Esophagus muscularis mucosa (tissue), 4 donors: ENCODE results near the gene MRNIP. TPM values are rescaled to one million over a fixed set of nuclear protein-coding genes. Genes with fewer than 3 reads are reported as not detected.

Experiments used
- DNase-seq: peaks from one replicate; pipeline ENCODE4 v3.0.0-alpha.2; 2017; ENCODE audit errors: extremely low spot score
- H3K27ac ChIP-seq, 4 donors: fragments of 200-600 bp; sonication (generic); replicated peaks in 1 of 4; 1 replicate in 3 of 4; 2 replicates in 1 of 4; pipeline ENCODE4 v1.5.1; 2016 to 2019; ENCODE audit warnings: mild to moderate bottlenecking in 1 of 4
- H3K27me3 ChIP-seq, 4 donors: fragments of 200-600 bp; sonication (generic); one replicate each; pipeline versions ENCODE4 v1.5.1 to v1.6.0; 2016 to 2019
- H3K36me3 ChIP-seq, 4 donors: fragments of 200-600 bp; sonication (generic); one replicate each; pipeline ENCODE4 v1.5.1; 2016 to 2019
- H3K4me1 ChIP-seq, 4 donors: fragments of 200-600 bp; sonication (generic); one replicate each; pipeline ENCODE4 v1.5.1; 2016 to 2019
- H3K4me3 ChIP-seq, 4 donors: fragments of 200-600 bp; sonication (generic); 1 replicate in 2 of 4; 2 replicates in 2 of 4; pipeline ENCODE4 v1.5.1; 2016 to 2019; ENCODE audit warnings: mild to moderate bottlenecking in 4 of 4, moderate library complexity in 1 of 4
- H3K9me3 ChIP-seq, 4 donors: fragments of 200-600 bp; sonication (generic); 1 replicate in 3 of 4; 2 replicates in 1 of 4; pipeline ENCODE4 v1.5.1; 2016 to 2019
- CTCF ChIP-seq, 3 experiments: fragments of 200-600 bp in 2 of 3; fragments of 450-650 bp in 1 of 3; sonication (generic) in 2 of 3; IDR thresholded peaks; one replicate each; pipeline ENCODE4 v1.5.1; 2017 to 2019; ENCODE audit warnings: antibody characterized with exemption in 3 of 3, mild to moderate bottlenecking in 2 of 3, moderate library complexity in 1 of 3
- EP300 ChIP-seq: sonication (generic); formaldehyde crosslinking; IDR thresholded peaks from one replicate; pipeline ENCODE4 v1.6.1; 2017; ENCODE audit warnings: antibody characterized with exemption
- POLR2A ChIP-seq: fragments of 450-650 bp; IDR thresholded peaks from one replicate; pipeline ENCODE4 v1.6.1; 2017; ENCODE audit warnings: antibody characterized with exemption, moderate library complexity, mild to moderate bottlenecking, low read depth
- POLR2AphosphoS5 ChIP-seq, 2 donors: sonication (generic); formaldehyde crosslinking; IDR thresholded peaks; one replicate each; pipeline ENCODE4 v1.6.1; 2017; ENCODE audit warnings: antibody characterized with exemption in 2 of 2
- WGBS: methylation state at CpG from one replicate; pipeline ENCODE4 v1.1.5; 2018; 5-methylcytosine and 5-hydroxymethylcytosine counted together
- intact Hi-C: fragments of 100-400 bp; cut with DNase I; formaldehyde crosslinking; loops from one replicate; pipeline ENCODE4 v1.15.1; 2023
- total RNA-seq, 4 donors: library from RNA; depleted of rRNA; stranded (reverse); fragments of >200 nt; gene quantifications; one replicate each; pipeline versions ENCODE4 v1.1.0 to v1.2.1, GENCODE V29; 2016

MRNIP gene
- total RNA-seq, 4 donors from 2014 or later, result 21.2 to 34.2 (median 23.3) TPM

- intact Hi-C loops, result no loop called here
- Histone ChIP-seq H3K27me3 (no peaks in the 10 kb centered on the region), H3K9me3 (peaks cover 0 to 19% (median 12%) of the 10 kb centered on the region in 4 donors), H3K27ac (no peak overlapping the region), H3K4me1 (no peaks in the 10 kb centered on the region), H3K36me3 (peaks cover 49 to 94% (median 89%) of the 10 kb centered on the region in 4 donors), H3K4me3 (no peak overlapping the region)
- 82% methylated on average over 14 of the region's 14 CpGs for whole genome bisulfite sequencing
- TF ChIP-seq POLR2AphosphoS5 (IDR thresholded peaks at IDR 0.05) (no peak), CTCF (IDR thresholded peaks at IDR 0.05) (no peak), POLR2A (no peak), EP300 (no peak)
- no peak for DNase-seq
Measured at GRCh38 chr5:179886190-179886911, 27.7 kb upstream of the MRNIP start.

DNA sequence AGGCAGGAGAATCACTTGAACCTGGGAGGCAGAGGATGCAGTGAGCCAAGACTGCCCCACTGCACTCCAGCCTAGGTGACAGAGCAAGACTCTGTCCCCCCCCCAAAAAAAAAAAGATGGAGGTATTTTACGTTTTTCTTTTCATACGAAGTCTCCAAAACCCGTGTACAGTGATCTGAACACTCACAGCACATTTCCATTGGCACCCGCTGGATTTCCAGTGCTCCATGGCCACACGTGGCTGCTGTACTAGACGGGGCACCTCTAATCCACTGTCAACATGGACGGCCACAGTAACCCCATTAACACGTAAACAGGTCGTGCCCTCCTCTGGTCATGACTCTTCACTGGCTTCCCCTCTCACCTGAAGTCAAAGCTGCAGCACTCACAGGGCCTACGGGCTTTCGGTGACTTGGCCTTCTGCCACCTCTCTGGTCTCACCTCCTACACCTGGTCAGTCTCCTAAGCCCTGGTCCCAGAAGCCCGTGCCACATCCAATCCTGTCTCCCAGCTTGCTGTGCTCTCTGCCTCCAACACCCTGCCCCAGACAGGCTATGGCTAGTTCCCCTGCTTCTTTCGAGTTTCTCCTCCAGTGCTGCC, 27.0 kb upstream of the MRNIP start:
- Histone ChIP-seq H3K27ac (no peak overlapping the region), H3K4me1 (no peaks in the 10 kb centered on the region), H3K4me3 (no peak overlapping the region), H3K27me3 (no peaks in the 10 kb centered on the region), H3K9me3 (peaks cover 0 to 19% (median 12%) of the 10 kb centered on the region in 4 donors), H3K36me3 (peaks cover 41 to 93% (median 85%) of the 10 kb centered on the region in 4 donors)
- 97% methylated on average over 13 of the region's 13 CpGs for WGBS
- DNase-seq, result no peak
- no peak for TF ChIP-seq POLR2A
- TF ChIP-seq CTCF (IDR thresholded peaks at IDR 0.05), result no peak
- TF ChIP-seq EP300, result no peak
- no peak for TF ChIP-seq POLR2AphosphoS5 (IDR thresholded peaks at IDR 0.05)
- intact Hi-C loops, result no loop called here

GRCh38 chr5:179883163-179883562, 24.5 kb upstream of the MRNIP start:
- peaks cover 38 to 93% (median 83%) of the 10 kb centered on the region in 4 donors for H3K36me3 ChIP-seq
- DNase-seq, result no peak
- WGBS, result 100% methylated on average over 3 of the region's 3 CpGs

GRCh38 chr5:179882338-179882737, 23.7 kb upstream of the MRNIP start:
- Histone ChIP-seq H3K27me3 (no peaks in the 10 kb centered on the region), H3K9me3 (peaks cover 0 to 19% (median 12%) of the 10 kb centered on the region in 4 donors), H3K4me3 (no peak overlapping the region), H3K27ac (no peak overlapping the region), H3K36me3 (peaks cover 40 to 92% (median 82%) of the 10 kb centered on the region in 4 donors), H3K4me1 (no peaks in the 10 kb centered on the region)
- no peak for DNase-seq
- intact Hi-C loops, result no loop called here
- TF ChIP-seq CTCF (IDR thresholded peaks at IDR 0.05) (no peak), EP300 (no peak), POLR2AphosphoS5 (IDR thresholded peaks at IDR 0.05) (no peak), POLR2A (no peak)
- 67% methylated on average over 3 of the region's 4 CpGs for WGBS

More at GRCh38 chr5:179883163-179883562, 24.5 kb upstream of the MRNIP start:
- intact Hi-C loops, result no loop called here
- Histone ChIP-seq H3K27me3 (no peaks in the 10 kb centered on the region), H3K4me1 (no peaks in the 10 kb centered on the region), H3K27ac (no peak overlapping the region), H3K4me3 (no peak overlapping the region), H3K9me3 (peaks cover 0 to 19% (median 12%) of the 10 kb centered on the region in 4 donors)
- TF ChIP-seq EP300, result no peak
- TF ChIP-seq POLR2AphosphoS5 (IDR thresholded peaks at IDR 0.05), result no peak
- TF ChIP-seq POLR2A, result no peak
- TF ChIP-seq CTCF (IDR thresholded peaks at IDR 0.05), result no peak
